Nephron (organoid): ENCODE results near the gene SLC17A9.

Experiments used
- H3K27ac Mint-ChIP-seq, 3 experiments: 2 replicates each; pipeline ENCODE4 v1.8.0; 2020; ENCODE audit warnings: mixed read lengths in 3 of 3, mild to moderate bottlenecking in 2 of 3, moderate library complexity in 1 of 3
- H3K27me3 Mint-ChIP-seq: 2 replicates; pipeline ENCODE4 v1.8.0; 2021; ENCODE audit warnings: low read depth, mild to moderate bottlenecking, moderate library complexity, mixed read lengths
- H3K36me3 Mint-ChIP-seq: 2 replicates; pipeline ENCODE4 v1.8.0; 2020; ENCODE audit warnings: low read depth, mixed read lengths
- H3K4me1 Mint-ChIP-seq: 2 replicates; pipeline ENCODE4 v1.8.0; 2020; ENCODE audit warnings: mixed read lengths
- H3K4me3 Mint-ChIP-seq, 3 experiments: 2 replicates each; pipeline ENCODE4 v1.8.0; 2020; ENCODE audit warnings: mild to moderate bottlenecking in 3 of 3, mixed read lengths in 3 of 3, moderate library complexity in 2 of 3
- H3K9me3 Mint-ChIP-seq: 2 replicates; pipeline ENCODE4 v1.8.0; 2020; ENCODE audit warnings: mixed read lengths
- CTCF ChIP-seq, 3 experiments: fragments of 200-600 bp; sonication (generic); IDR thresholded peaks; one replicate each; pipeline ENCODE4 v1.5.0; 2021; ENCODE audit warnings: antibody characterized with exemption in 3 of 3; ENCODE audit not compliant: unreplicated experiment in 3 of 3

SLC17A9 gene

GRCh38 chr20:62941792-62942191 lies 10.7 kb upstream of the SLC17A9 start:
- Mint-ChIP-seq H3K4me3 (peak overlapping the region in 1 of 3 experiments; percentile 60), H3K4me1 (peaks cover 30% of the 10 kb centered on the region), H3K27me3 (no peaks in the 10 kb centered on the region), H3K27ac (no peak overlapping the region), H3K36me3 (peaks cover 52% of the 10 kb centered on the region), H3K9me3 (no peaks in the 10 kb centered on the region)
- no peak for TF ChIP-seq CTCF (IDR thresholded peaks at IDR 0.05; ENCODE audit: unreplicated experiment in 3 of 3)

GRCh38 chr20:62942456-62942855 lies 10.1 kb upstream of the SLC17A9 start:
- no peak overlapping the region for H3K27ac Mint-ChIP-seq
- no peak overlapping the region for H3K4me3 Mint-ChIP-seq
- peaks cover 58% of the 10 kb centered on the region for H3K36me3 Mint-ChIP-seq
- no peaks in the 10 kb centered on the region for H3K27me3 Mint-ChIP-seq
- H3K9me3 Mint-ChIP-seq = no peaks in the 10 kb centered on the region
- no peak for TF ChIP-seq CTCF (IDR thresholded peaks at IDR 0.05; ENCODE audit: unreplicated experiment in 3 of 3)
- peaks cover 25% of the 10 kb centered on the region for H3K4me1 Mint-ChIP-seq

GRCh38 chr20:62943396-62943795 lies 9.1 kb upstream of the SLC17A9 start:
- H3K4me1 Mint-ChIP-seq = peaks cover 23% of the 10 kb centered on the region
- no peaks in the 10 kb centered on the region for H3K9me3 Mint-ChIP-seq
- H3K27ac Mint-ChIP-seq = no peak overlapping the region
- peaks cover 68% of the 10 kb centered on the region for H3K36me3 Mint-ChIP-seq
- TF ChIP-seq CTCF (IDR thresholded peaks at IDR 0.05; ENCODE audit: unreplicated experiment in 3 of 3) = no peak
- H3K27me3 Mint-ChIP-seq = no peaks in the 10 kb centered on the region
- no peak overlapping the region for H3K4me3 Mint-ChIP-seq

GRCh38 chr20:62944184-62944583 lies 8.3 kb upstream of the SLC17A9 start:
- Mint-ChIP-seq H3K4me1 (peaks cover 15% of the 10 kb centered on the region), H3K27me3 (no peaks in the 10 kb centered on the region), H3K4me3 (peak overlapping the region in 1 of 3 experiments; percentile 15), H3K27ac (no peak overlapping the region), H3K36me3 (peaks cover 76% of the 10 kb centered on the region), H3K9me3 (no peaks in the 10 kb centered on the region)
- TF ChIP-seq CTCF (IDR thresholded peaks at IDR 0.05; ENCODE audit: unreplicated experiment in 3 of 3) = no peak

- H3K27ac Mint-ChIP-seq = no peak overlapping the region
- peaks cover 10% of the 10 kb centered on the region for H3K4me1 Mint-ChIP-seq
- H3K27me3 Mint-ChIP-seq = no peaks in the 10 kb centered on the region
- no peak overlapping the region for H3K4me3 Mint-ChIP-seq
- H3K36me3 Mint-ChIP-seq = peaks cover 81% of the 10 kb centered on the region
- no peak for TF ChIP-seq CTCF (IDR thresholded peaks at IDR 0.05; ENCODE audit: unreplicated experiment in 3 of 3)
- no peaks in the 10 kb centered on the region for H3K9me3 Mint-ChIP-seq
Observed at GRCh38 chr20:62944746-62945145, 7.8 kb upstream of the SLC17A9 start.

- TF ChIP-seq CTCF (IDR thresholded peaks at IDR 0.05; ENCODE audit: unreplicated experiment in 3 of 3) = no peak
- Mint-ChIP-seq H3K4me3 (no peak overlapping the region), H3K27ac (no peak overlapping the region), H3K9me3 (no peaks in the 10 kb centered on the region), H3K27me3 (no peaks in the 10 kb centered on the region), H3K36me3 (peaks cover 92% of the 10 kb centered on the region), H3K4me1 (peaks cover 7% of the 10 kb centered on the region)
Observed at GRCh38 chr20:62945771-62946339, 6.7 kb upstream of the SLC17A9 start.
